PFSK-1 (cell line): Measurements from ENCODE around the gene STH.

Source experiments
- FOXP2 ChIP-seq: optimal IDR thresholded peaks from 2 replicates; pipeline ENCODE3; 2011; ENCODE audit warnings: borderline replicate concordance, control low read depth, inconsistent platforms; ENCODE audit not compliant: insufficient read depth; ENCODE audit errors: extremely low read length, extremely low read depth
- POLR2AphosphoS5 ChIP-seq: IDR thresholded peaks from 2 replicates; pipeline ENCODE4 v1.6.1; 2012; ENCODE audit warnings: low read depth, mild to moderate bottlenecking, control low read depth, low read length, moderate library complexity
- REST ChIP-seq, 2 experiments: IDR thresholded peaks; 2 replicates each; pipeline versions ENCODE4 v1.6.1 to v1.8.0; 2011 to 2012; ENCODE audit warnings: low read depth in 2 of 2, low read length in 2 of 2, control low read depth in 1 of 2, inconsistent platforms in 1 of 2, mild to moderate bottlenecking in 1 of 2, moderate library complexity in 1 of 2; ENCODE audit not compliant: insufficient read depth in 1 of 2
- SIN3A ChIP-seq: IDR thresholded peaks from 2 replicates; pipeline ENCODE4 v1.6.1; 2012; ENCODE audit warnings: mild to moderate bottlenecking, low read length, moderate library complexity, borderline replicate concordance; ENCODE audit not compliant: insufficient read depth
- TAF1 ChIP-seq: IDR thresholded peaks from 2 replicates; pipeline ENCODE4 v1.6.1; 2012; ENCODE audit warnings: low read length, control low read depth, borderline replicate concordance; ENCODE audit not compliant: insufficient read depth

Gene STH

GRCh38 chr17:46033392-46033791, 34.3 kb downstream of the STH start:
- TF ChIP-seq SIN3A (no peak), POLR2AphosphoS5 (no peak), REST (IDR thresholded peaks at IDR 0.05; ENCODE audit: insufficient read depth in 1 of 2, low read depth in 2 of 2, low read length in 2 of 2) (no peak), FOXP2 (no peak), TAF1 (no peak)

- TF ChIP-seq TAF1: no peak
- TF ChIP-seq SIN3A: no peak
- no peak for TF ChIP-seq POLR2AphosphoS5
- TF ChIP-seq FOXP2: no peak
- TF ChIP-seq REST (IDR thresholded peaks at IDR 0.05; ENCODE audit: insufficient read depth in 1 of 2, low read depth in 2 of 2, low read length in 2 of 2): no peak
Observed at GRCh38 chr17:46035112-46035818, 36.2 kb downstream of the STH start.

- TF ChIP-seq SIN3A: no peak
- no peak for TF ChIP-seq TAF1
- no peak for TF ChIP-seq FOXP2
- TF ChIP-seq POLR2AphosphoS5: no peak
- no peak for TF ChIP-seq REST (IDR thresholded peaks at IDR 0.05; ENCODE audit: insufficient read depth in 1 of 2, low read depth in 2 of 2, low read length in 2 of 2)
Observed at GRCh38 chr17:46036491-46036890, 37.4 kb downstream of the STH start.

- no peak for TF ChIP-seq TAF1
Observed at GRCh38 chr17:46037722-46038255, 38.7 kb downstream of the STH start.

GRCh38 chr17:46038414-46038813, 39.4 kb downstream of the STH start:
- no peak for TF ChIP-seq FOXP2
- no peak for TF ChIP-seq TAF1
- TF ChIP-seq SIN3A: no peak
- no peak for TF ChIP-seq REST (IDR thresholded peaks at IDR 0.05; ENCODE audit: insufficient read depth in 1 of 2, low read depth in 2 of 2, low read length in 2 of 2)
